GM12878 (cell line): ENCODE measurements around the gene GUCY2D. TPM values are rescaled to one million over a fixed set of nuclear protein-coding genes. Genes with fewer than 3 reads are reported as not detected.

ENCODE experiments used
- BHLHE40 ChIP-seq, 2 experiments: fragments of 450-650 bp in 1 of 2; IDR thresholded peaks; 2 replicates each; pipeline ENCODE4 v1.6.1; 2011 to 2017; ENCODE audit warnings: low read depth in 2 of 2, borderline replicate concordance in 1 of 2, improper control_type of control experiment in 1 of 2, low read length in 1 of 2, mild to moderate bottlenecking in 1 of 2
- CBX3 ChIP-seq: fragments of 200-600 bp; sonication (generic); IDR thresholded peaks from 2 replicates; pipeline ENCODE4 v1.6.1; 2016; ENCODE audit warnings: low read depth, borderline replicate concordance
- CEBPB ChIP-seq, 2 experiments: fragments of 150-350 bp in 1 of 2; IDR thresholded peaks; 2 replicates each; pipeline ENCODE4 v1.6.1; 2012 to 2014; ENCODE audit warnings: low read depth in 2 of 2, low read length in 2 of 2, borderline replicate concordance in 1 of 2, inconsistent platforms in 1 of 2
- FOS ChIP-seq: IDR thresholded peaks from 3 replicates; pipeline ENCODE4 v1.6.1; 2011; ENCODE audit warnings: borderline replicate concordance; ENCODE audit not compliant: insufficient read length; ENCODE audit errors: extremely low read depth
- JUND ChIP-seq: IDR thresholded peaks from 2 replicates; pipeline ENCODE4 v1.6.1; 2012; ENCODE audit warnings: low read depth, mild to moderate bottlenecking, low read length, improper control_type of control experiment, moderate library complexity
- MYC ChIP-seq: IDR thresholded peaks from 2 replicates; pipeline ENCODE4 v1.6.1; 2011; ENCODE audit warnings: mild to moderate bottlenecking, low read length, moderate library complexity, inconsistent platforms; ENCODE audit not compliant: insufficient read depth, insufficient replicate concordance, insufficient read length, severe bottlenecking
- RAD51 ChIP-seq: fragments of 450-650 bp; IDR thresholded peaks from 2 replicates; pipeline ENCODE4 v1.6.1; 2016; ENCODE audit warnings: moderate library complexity, mild to moderate bottlenecking, inconsistent platforms
- RB1 ChIP-seq: fragments of 450-650 bp; formaldehyde crosslinking; IDR thresholded peaks from 2 replicates; pipeline ENCODE4 v1.6.1; 2017; ENCODE audit warnings: mild to moderate bottlenecking, borderline replicate concordance
- SP1 ChIP-seq: IDR thresholded peaks from one replicate; pipeline ENCODE4 v1.6.1; 2011; ENCODE audit warnings: low read depth, low read length
- TCF12 ChIP-seq: IDR thresholded peaks from 2 replicates; pipeline ENCODE4 v1.6.1; 2011; ENCODE audit warnings: low read depth, mild to moderate bottlenecking, low read length
- ZSCAN29 ChIP-seq: fragments of 450-650 bp; IDR thresholded peaks from 2 replicates; pipeline ENCODE4 v1.6.1; 2017; ENCODE audit warnings: mild to moderate bottlenecking, moderate library complexity
- polyA plus RNA-seq, 11 experiments: library from polyadenylated mRNA; depleted of rRNA in 4 of 11; unstranded in 6 of 11; stranded (reverse) in 5 of 11; fragments of >200 nt; fragmentation: Nextera tagmentation in 4 of 11; fragmentation: Illumina TruSeq in 1 of 11; extraction: Ambion mirVana in 4 of 11; extraction: Trizol in 1 of 11; gene quantifications; 1 replicate in 1 of 11; 2 replicates in 10 of 11; pipeline versions ENCODE4 v1.2.1 to v1.2.3, GENCODE V29; 2011 to 2016; ENCODE audit warnings: inconsistent platforms in 2 of 11, missing spikeins in 2 of 11, low read depth in 1 of 11
- total RNA-seq, 4 experiments: library from RNA; depleted of rRNA in 3 of 4; stranded (reverse); fragments of >200 nt in 3 of 4; fragmentation: Illumina TruSeq in 1 of 4; extraction: Trizol in 1 of 4; gene quantifications; 2 replicates each; pipeline versions ENCODE4 v1.2.1 to v1.2.3, GENCODE V29; 2013 to 2021
- TF ChIP-seq, protein P1 (sequence below): IDR thresholded peaks from 2 replicates; pipeline ENCODE4 v1.6.1; 2012; ENCODE audit warnings: mild to moderate bottlenecking, low read depth, low read length
- TF ChIP-seq, protein P2 (sequence below): fragments of 450-650 bp; IDR thresholded peaks from 2 replicates; pipeline ENCODE4 v1.6.1; 2016; ENCODE audit warnings: mild to moderate bottlenecking, moderate library complexity, borderline replicate concordance
- TF ChIP-seq, protein P3 (sequence below): fragments of 450-650 bp; conservative IDR thresholded peaks from 2 replicates; pipeline ENCODE4 v1.6.1; 2017; ENCODE audit warnings: mild to moderate bottlenecking, moderate library complexity

Gene GUCY2D
- total and polyA plus RNA-seq, 10 of the 15 experiments (the other 5 are each of a cell fraction or from before 2014, with no cell fraction given), result not detected

DNA sequence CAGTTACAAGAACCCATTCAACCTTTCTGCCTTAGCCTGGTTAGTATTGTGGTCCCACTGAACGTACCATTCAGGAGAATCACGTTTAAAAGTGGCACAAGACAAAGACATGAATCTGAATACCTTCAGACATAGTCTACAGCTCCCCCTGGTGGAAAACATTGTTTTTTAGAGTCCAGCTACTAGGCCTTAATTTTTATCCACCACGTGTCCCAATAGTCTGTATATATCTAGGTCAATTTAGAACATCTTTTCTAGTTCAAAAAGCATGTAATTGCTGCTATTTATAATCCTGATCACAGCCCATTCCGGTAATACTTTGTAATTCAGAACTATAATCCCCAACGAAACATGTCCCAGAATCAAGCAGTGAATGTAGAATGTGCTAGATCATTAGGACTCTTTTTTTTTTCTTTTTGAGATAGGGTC, 13.7 kb upstream of the GUCY2D start (continued):
- TF ChIP-seq FOS, result no peak
- TF ChIP-seq JUND, result no peak
- peak in 1 of 2 experiments; percentile 64; a peak in 1 of 4 replicates for TF ChIP-seq BHLHE40 (IDR thresholded peaks at IDR 0.05; ENCODE audit: borderline replicate concordance in 1 of 2, low read depth in 2 of 2, low read length in 1 of 2)
- TF ChIP-seq, protein P1, sequence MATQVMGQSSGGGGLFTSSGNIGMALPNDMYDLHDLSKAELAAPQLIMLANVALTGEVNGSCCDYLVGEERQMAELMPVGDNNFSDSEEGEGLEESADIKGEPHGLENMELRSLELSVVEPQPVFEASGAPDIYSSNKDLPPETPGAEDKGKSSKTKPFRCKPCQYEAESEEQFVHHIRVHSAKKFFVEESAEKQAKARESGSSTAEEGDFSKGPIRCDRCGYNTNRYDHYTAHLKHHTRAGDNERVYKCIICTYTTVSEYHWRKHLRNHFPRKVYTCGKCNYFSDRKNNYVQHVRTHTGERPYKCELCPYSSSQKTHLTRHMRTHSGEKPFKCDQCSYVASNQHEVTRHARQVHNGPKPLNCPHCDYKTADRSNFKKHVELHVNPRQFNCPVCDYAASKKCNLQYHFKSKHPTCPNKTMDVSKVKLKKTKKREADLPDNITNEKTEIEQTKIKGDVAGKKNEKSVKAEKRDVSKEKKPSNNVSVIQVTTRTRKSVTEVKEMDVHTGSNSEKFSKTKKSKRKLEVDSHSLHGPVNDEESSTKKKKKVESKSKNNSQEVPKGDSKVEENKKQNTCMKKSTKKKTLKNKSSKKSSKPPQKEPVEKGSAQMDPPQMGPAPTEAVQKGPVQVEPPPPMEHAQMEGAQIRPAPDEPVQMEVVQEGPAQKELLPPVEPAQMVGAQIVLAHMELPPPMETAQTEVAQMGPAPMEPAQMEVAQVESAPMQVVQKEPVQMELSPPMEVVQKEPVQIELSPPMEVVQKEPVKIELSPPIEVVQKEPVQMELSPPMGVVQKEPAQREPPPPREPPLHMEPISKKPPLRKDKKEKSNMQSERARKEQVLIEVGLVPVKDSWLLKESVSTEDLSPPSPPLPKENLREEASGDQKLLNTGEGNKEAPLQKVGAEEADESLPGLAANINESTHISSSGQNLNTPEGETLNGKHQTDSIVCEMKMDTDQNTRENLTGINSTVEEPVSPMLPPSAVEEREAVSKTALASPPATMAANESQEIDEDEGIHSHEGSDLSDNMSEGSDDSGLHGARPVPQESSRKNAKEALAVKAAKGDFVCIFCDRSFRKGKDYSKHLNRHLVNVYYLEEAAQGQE, result no peak
- TF ChIP-seq MYC, result no peak
- TF ChIP-seq, protein P2, sequence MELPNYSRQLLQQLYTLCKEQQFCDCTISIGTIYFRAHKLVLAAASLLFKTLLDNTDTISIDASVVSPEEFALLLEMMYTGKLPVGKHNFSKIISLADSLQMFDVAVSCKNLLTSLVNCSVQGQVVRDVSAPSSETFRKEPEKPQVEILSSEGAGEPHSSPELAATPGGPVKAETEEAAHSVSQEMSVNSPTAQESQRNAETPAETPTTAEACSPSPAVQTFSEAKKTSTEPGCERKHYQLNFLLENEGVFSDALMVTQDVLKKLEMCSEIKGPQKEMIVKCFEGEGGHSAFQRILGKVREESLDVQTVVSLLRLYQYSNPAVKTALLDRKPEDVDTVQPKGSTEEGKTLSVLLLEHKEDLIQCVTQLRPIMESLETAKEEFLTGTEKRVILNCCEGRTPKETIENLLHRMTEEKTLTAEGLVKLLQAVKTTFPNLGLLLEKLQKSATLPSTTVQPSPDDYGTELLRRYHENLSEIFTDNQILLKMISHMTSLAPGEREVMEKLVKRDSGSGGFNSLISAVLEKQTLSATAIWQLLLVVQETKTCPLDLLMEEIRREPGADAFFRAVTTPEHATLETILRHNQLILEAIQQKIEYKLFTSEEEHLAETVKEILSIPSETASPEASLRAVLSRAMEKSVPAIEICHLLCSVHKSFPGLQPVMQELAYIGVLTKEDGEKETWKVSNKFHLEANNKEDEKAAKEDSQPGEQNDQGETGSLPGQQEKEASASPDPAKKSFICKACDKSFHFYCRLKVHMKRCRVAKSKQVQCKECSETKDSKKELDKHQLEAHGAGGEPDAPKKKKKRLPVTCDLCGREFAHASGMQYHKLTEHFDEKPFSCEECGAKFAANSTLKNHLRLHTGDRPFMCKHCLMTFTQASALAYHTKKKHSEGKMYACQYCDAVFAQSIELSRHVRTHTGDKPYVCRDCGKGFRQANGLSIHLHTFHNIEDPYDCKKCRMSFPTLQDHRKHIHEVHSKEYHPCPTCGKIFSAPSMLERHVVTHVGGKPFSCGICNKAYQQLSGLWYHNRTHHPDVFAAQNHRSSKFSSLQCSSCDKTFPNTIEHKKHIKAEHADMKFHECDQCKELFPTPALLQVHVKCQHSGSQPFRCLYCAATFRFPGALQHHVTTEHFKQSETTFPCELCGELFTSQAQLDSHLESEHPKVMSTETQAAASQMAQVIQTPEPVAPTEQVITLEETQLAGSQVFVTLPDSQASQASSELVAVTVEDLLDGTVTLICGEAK, result no peak
- peak; percentile 88 for TF ChIP-seq RAD51
- no peak for TF ChIP-seq CEBPB (IDR thresholded peaks at IDR 0.05; ENCODE audit: borderline replicate concordance in 1 of 2, low read depth in 2 of 2, low read length in 2 of 2)
- no peak for TF ChIP-seq CBX3
- TF ChIP-seq, protein P3, sequence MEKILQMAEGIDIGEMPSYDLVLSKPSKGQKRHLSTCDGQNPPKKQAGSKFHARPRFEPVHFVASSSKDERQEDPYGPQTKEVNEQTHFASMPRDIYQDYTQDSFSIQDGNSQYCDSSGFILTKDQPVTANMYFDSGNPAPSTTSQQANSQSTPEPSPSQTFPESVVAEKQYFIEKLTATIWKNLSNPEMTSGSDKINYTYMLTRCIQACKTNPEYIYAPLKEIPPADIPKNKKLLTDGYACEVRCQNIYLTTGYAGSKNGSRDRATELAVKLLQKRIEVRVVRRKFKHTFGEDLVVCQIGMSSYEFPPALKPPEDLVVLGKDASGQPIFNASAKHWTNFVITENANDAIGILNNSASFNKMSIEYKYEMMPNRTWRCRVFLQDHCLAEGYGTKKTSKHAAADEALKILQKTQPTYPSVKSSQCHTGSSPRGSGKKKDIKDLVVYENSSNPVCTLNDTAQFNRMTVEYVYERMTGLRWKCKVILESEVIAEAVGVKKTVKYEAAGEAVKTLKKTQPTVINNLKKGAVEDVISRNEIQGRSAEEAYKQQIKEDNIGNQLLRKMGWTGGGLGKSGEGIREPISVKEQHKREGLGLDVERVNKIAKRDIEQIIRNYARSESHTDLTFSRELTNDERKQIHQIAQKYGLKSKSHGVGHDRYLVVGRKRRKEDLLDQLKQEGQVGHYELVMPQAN, result no peak
- no peak for TF ChIP-seq SP1
- TF ChIP-seq RB1, result no peak
- no peak for TF ChIP-seq ZSCAN29
- no peak for TF ChIP-seq TCF12
